ENCODE measurements around the gene NOPCHAP1.
"Not testable (repeated sequence)": the region's sequence is repeated elsewhere in the genome, so short reads cannot be mapped to it uniquely, and the experiment has no call there.

Gene NOPCHAP1

GRCh38 chr12:104964167-104964855, 21.8 kb upstream of the NOPCHAP1 start:
- DNase-seq (ENCODE audit: low read depth in 1 of 2, low spot score in 1 of 2): no peak

GRCh38 chr12:104964856-104965205, 21.3 kb upstream of the NOPCHAP1 start:
- DNase-seq (ENCODE audit: low read depth in 1 of 2, low spot score in 1 of 2): no peak

GRCh38 chr12:104966677-104967076, 19.4 kb upstream of the NOPCHAP1 start:
- no peak for DNase-seq (ENCODE audit: low read depth in 1 of 2, low spot score in 1 of 2)

- no peak for DNase-seq (ENCODE audit: low read depth in 1 of 2, low spot score in 1 of 2)
Measured at GRCh38 chr12:104969343-104969742, 16.8 kb upstream of the NOPCHAP1 start.

GRCh38 chr12:104971306-104971705, 14.8 kb upstream of the NOPCHAP1 start:
- DNase-seq (ENCODE audit: low read depth in 1 of 2, low spot score in 1 of 2): no peak

GRCh38 chr12:104973250-104973649, 12.9 kb upstream of the NOPCHAP1 start:
- no peak for DNase-seq (ENCODE audit: low read depth in 1 of 2, low spot score in 1 of 2)

GRCh38 chr12:104974626-104975290, 11.4 kb upstream of the NOPCHAP1 start:
- no peak for DNase-seq (ENCODE audit: low read depth in 1 of 2, low spot score in 1 of 2)

GRCh38 chr12:104975587-104976343, 10.4 kb upstream of the NOPCHAP1 start:
- DNase-seq (ENCODE audit: low read depth in 1 of 2, low spot score in 1 of 2): no peak

GRCh38 chr12:104976703-104977102, 9.4 kb upstream of the NOPCHAP1 start:
- no peak for DNase-seq (ENCODE audit: low read depth in 1 of 2, low spot score in 1 of 2)

- DNase-seq (ENCODE audit: low read depth in 1 of 2, low spot score in 1 of 2): not testable (repeated sequence)
Measured at GRCh38 chr12:104977688-104978087, 8.4 kb upstream of the NOPCHAP1 start.

- no peak for DNase-seq (ENCODE audit: low read depth in 1 of 2, low spot score in 1 of 2)
Measured at GRCh38 chr12:104985206-104985605, 910 bp upstream of the NOPCHAP1 start.

- no peak for DNase-seq (ENCODE audit: low read depth in 1 of 2, low spot score in 1 of 2)
Measured at GRCh38 chr12:104990950-104991349, 4.8 kb downstream of the NOPCHAP1 start.

- DNase-seq (ENCODE audit: low read depth in 1 of 2, low spot score in 1 of 2): no peak
Measured at GRCh38 chr12:104991565-104992128, 5.5 kb downstream of the NOPCHAP1 start.

GRCh38 chr12:104994336-104994735, 8.2 kb downstream of the NOPCHAP1 start:
- no peak for DNase-seq (ENCODE audit: low read depth in 1 of 2, low spot score in 1 of 2)

- DNase-seq (ENCODE audit: low read depth in 1 of 2, low spot score in 1 of 2): no peak
Measured at GRCh38 chr12:104997541-104997940, 11.4 kb downstream of the NOPCHAP1 start.

GRCh38 chr12:104998423-104999346, 12.6 kb downstream of the NOPCHAP1 start:
- no peak for DNase-seq (ENCODE audit: low read depth in 1 of 2, low spot score in 1 of 2)

GRCh38 chr12:104999347-104999685, 13.2 kb downstream of the NOPCHAP1 start:
- no peak for DNase-seq (ENCODE audit: low read depth in 1 of 2, low spot score in 1 of 2)

- no peak for DNase-seq (ENCODE audit: low read depth in 1 of 2, low spot score in 1 of 2)
Measured at GRCh38 chr12:105001476-105001875, 15.4 kb downstream of the NOPCHAP1 start.

GRCh38 chr12:105013892-105014291, 27.8 kb downstream of the NOPCHAP1 start:
- no peak for DNase-seq (ENCODE audit: low read depth in 1 of 2, low spot score in 1 of 2)

GRCh38 chr12:105014603-105015002, 28.5 kb downstream of the NOPCHAP1 start:
- no peak for DNase-seq (ENCODE audit: low read depth in 1 of 2, low spot score in 1 of 2)

GRCh38 chr12:105015543-105015942, 29.4 kb downstream of the NOPCHAP1 start:
- DNase-seq (ENCODE audit: low read depth in 1 of 2, low spot score in 1 of 2): no peak
